HG03565 (cell line): ENCODE data around the gene SPACA5.
"Not testable (repeated sequence)": the region's sequence is repeated elsewhere in the genome, so short reads cannot be mapped to it uniquely, and the experiment has no call there.

ENCODE experiments used
- ATAC-seq: cut with Tn5 transposase; IDR thresholded peaks from one replicate; pipeline ENCODE4 v1.9.1; 2021; ENCODE audit warnings: mild to moderate bottlenecking, moderate library complexity; ENCODE audit not compliant: unreplicated experiment

Gene SPACA5

GRCh38 chrX:48021026-48021900, 14.5 kb downstream of the SPACA5 start:
- no peak for ATAC-seq

GRCh38 chrX:48022100-48022499, 15.3 kb downstream of the SPACA5 start:
- ATAC-seq, result no peak

GRCh38 chrX:48022738-48023137, 15.9 kb downstream of the SPACA5 start:
- no peak for ATAC-seq

GRCh38 chrX:48025561-48025960, 18.8 kb downstream of the SPACA5 start:
- ATAC-seq, result no peak

- not testable (repeated sequence) for ATAC-seq
These were observed 20.8 kb downstream of the SPACA5 start for GRCh38 chrX:48027545-48027944.

GRCh38 chrX:48028091-48028490, 21.3 kb downstream of the SPACA5 start:
- ATAC-seq, result no peak

- no peak for ATAC-seq
These were observed 23.4 kb downstream of the SPACA5 start for GRCh38 chrX:48030237-48030636.

- ATAC-seq, result not testable (repeated sequence)
These were observed 23.9 kb downstream of the SPACA5 start for GRCh38 chrX:48030641-48031173.

GRCh38 chrX:48035891-48036290, 29.1 kb downstream of the SPACA5 start:
- ATAC-seq, result no peak

GRCh38 chrX:48043056-48043455, 36.3 kb downstream of the SPACA5 start:
- ATAC-seq, result no peak

- no peak for ATAC-seq
These were observed 38.9 kb downstream of the SPACA5 start for GRCh38 chrX:48045410-48046311.

- ATAC-seq, result no peak
These were observed 40.1 kb downstream of the SPACA5 start for GRCh38 chrX:48046846-48047245.

- no peak for ATAC-seq
These were observed 52.0 kb downstream of the SPACA5 start for GRCh38 chrX:48058621-48059295.

- no peak for ATAC-seq
These were observed 52.5 kb downstream of the SPACA5 start for GRCh38 chrX:48059296-48059639.
